Neutrophil (primary cell): Measurements from ENCODE around the gene FAM89B.
A peak's percentile ranks its signal among the peaks of the same experiment; 100 is the strongest.

ENCODE experiments used
- H3K27ac ChIP-seq: fragments of 200-600 bp; sonication (generic); 2 replicates; pipeline ENCODE4 v1.5.1; 2016; ENCODE audit warnings: mild to moderate bottlenecking, moderate library complexity
- H3K27me3 ChIP-seq: fragments of 200-600 bp; sonication (generic); 2 replicates; pipeline ENCODE4 v1.6.0; 2016; ENCODE audit warnings: mild to moderate bottlenecking
- H3K36me3 ChIP-seq: fragments of 200-600 bp; sonication (generic); 2 replicates; pipeline ENCODE4 v1.5.1; 2017
- H3K4me1 ChIP-seq, 2 experiments: fragments of 200-600 bp in 1 of 2; sonication (generic) in 1 of 2; 1 replicate in 1 of 2; 2 replicates in 1 of 2; pipeline versions ENCODE4 v1.5.1 to v1.6.1; 2013 to 2016; ENCODE audit warnings: low read depth in 1 of 2, low read length in 1 of 2, mild to moderate bottlenecking in 1 of 2, moderate library complexity in 1 of 2; ENCODE audit not compliant: control insufficient read depth in 1 of 2, insufficient read depth in 1 of 2
- H3K4me3 ChIP-seq, 2 experiments: fragments of 200-600 bp in 1 of 2; sonication (generic) in 1 of 2; 1 replicate in 1 of 2; 2 replicates in 1 of 2; pipeline ENCODE4 v1.5.1; 2013 to 2016; ENCODE audit warnings: low read depth in 1 of 2, low read length in 1 of 2, mild to moderate bottlenecking in 1 of 2, moderate library complexity in 1 of 2
- H3K9me3 ChIP-seq: fragments of 200-600 bp; sonication (generic); 2 replicates; pipeline ENCODE4 v1.5.1; 2016
- TF ChIP-seq, protein P1 (sequence below): fragments of 200-600 bp; sonication (generic); IDR thresholded peaks from 2 replicates; pipeline ENCODE4 v1.5.1; 2016; ENCODE audit warnings: antibody characterized with exemption

Gene FAM89B

DNA sequence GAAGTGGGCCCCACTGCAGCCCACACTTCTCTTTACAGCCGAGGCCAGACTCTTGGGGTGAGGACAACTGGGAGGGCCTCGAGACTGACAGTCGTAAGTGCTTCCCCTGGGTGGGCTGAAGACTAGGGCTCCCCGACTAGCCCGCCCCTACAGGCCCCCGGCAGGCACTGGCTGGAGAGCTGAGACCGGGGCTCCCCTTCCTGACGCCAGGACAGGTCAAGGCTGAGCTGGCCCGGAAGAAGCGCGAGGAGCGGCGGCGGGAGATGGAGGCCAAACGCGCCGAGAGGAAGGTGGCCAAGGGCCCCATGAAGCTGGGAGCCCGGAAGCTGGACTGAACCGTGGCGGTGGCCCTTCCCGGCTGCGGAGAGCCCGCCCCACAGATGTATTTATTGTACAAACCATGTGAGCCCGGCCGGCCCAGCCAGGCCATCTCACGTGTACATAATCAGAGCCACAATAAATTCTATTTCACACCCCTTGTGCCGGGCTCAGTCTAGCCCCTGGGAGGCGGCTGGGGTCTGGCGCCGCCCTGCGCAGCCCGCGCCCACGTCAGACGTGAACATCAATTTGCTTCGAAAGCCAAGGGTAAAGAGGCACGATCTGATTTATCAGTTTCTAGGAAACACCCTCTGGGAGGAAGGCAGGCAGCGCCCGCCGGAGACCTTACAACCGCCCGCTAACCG, 34.0 kb upstream of the FAM89B start:
- Histone ChIP-seq H3K4me3 (no peak overlapping the region), H3K27ac (no peak overlapping the region), H3K36me3 (peaks cover 49% of the 10 kb centered on the region), H3K4me1 (peaks cover 19 to 22% of the 10 kb centered on the region in 2 experiments), H3K9me3 (no peaks in the 10 kb centered on the region), H3K27me3 (peaks cover 5% of the 10 kb centered on the region)
- TF ChIP-seq, protein P1, sequence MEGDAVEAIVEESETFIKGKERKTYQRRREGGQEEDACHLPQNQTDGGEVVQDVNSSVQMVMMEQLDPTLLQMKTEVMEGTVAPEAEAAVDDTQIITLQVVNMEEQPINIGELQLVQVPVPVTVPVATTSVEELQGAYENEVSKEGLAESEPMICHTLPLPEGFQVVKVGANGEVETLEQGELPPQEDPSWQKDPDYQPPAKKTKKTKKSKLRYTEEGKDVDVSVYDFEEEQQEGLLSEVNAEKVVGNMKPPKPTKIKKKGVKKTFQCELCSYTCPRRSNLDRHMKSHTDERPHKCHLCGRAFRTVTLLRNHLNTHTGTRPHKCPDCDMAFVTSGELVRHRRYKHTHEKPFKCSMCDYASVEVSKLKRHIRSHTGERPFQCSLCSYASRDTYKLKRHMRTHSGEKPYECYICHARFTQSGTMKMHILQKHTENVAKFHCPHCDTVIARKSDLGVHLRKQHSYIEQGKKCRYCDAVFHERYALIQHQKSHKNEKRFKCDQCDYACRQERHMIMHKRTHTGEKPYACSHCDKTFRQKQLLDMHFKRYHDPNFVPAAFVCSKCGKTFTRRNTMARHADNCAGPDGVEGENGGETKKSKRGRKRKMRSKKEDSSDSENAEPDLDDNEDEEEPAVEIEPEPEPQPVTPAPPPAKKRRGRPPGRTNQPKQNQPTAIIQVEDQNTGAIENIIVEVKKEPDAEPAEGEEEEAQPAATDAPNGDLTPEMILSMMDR: no peak

DNA sequence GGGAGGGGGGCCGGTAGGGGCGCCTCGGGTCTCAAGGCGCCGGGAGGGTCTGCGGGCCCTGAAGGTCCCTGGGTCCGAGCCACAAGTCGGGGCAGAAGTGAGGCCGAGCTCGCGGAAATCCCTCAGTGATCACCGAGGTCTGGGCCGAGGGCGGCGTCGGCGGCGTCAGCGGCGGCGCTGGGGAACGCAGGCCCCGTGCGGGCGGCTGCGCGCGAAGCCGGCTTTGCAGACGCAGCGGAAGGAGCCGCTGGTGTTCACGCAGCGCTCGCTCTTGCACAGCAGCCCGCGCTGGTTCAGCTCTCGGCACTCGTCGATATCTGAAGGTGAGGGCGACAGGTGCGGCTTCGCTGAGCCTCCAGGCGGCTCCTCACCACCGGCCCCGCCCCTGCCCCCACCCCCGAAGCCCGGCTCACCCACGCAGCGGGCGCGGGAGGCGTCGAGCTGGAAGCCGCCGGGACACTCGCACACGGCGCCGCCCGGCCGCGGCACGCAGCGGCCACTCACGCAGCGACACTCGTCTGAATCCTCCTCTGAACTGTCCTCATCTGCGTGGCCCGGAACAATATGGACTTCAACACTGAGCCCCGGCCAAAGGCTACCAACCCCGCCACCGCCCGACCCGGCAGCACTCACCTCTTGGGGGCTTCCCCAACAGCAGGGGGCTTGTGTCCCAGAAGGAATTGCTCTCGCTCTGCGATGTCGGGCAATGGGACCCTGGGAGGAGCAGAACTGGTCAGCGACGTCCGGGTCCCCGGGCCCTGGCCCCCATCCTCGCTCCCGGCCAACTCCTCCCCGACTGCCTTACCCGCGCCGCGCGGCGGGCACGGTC, 33.2 kb upstream of the FAM89B start:
- H3K27ac ChIP-seq: no peak overlapping the region
- TF ChIP-seq, protein P1: no peak
- peaks cover 43% of the 10 kb centered on the region for H3K36me3 ChIP-seq

GRCh38 chr11:65539744-65540289, 32.5 kb upstream of the FAM89B start:
- Histone ChIP-seq H3K9me3 (no peaks in the 10 kb centered on the region), H3K27me3 (peaks cover 13% of the 10 kb centered on the region), H3K4me3 (peak overlapping the region; percentile 68 to 90), H3K4me1 (peaks cover 19 to 22% of the 10 kb centered on the region in 2 experiments), H3K27ac (peak overlapping the region; percentile 72), H3K36me3 (peaks cover 41% of the 10 kb centered on the region)
- TF ChIP-seq, protein P1: no peak

More for the DNA sequence above, 33.2 kb upstream of the FAM89B start:
- H3K27me3 ChIP-seq: peaks cover 6% of the 10 kb centered on the region
- H3K4me1 ChIP-seq: peaks cover 19 to 22% of the 10 kb centered on the region in 2 experiments
- no peak overlapping the region for H3K4me3 ChIP-seq
- no peaks in the 10 kb centered on the region for H3K9me3 ChIP-seq

GRCh38 chr11:65540290-65541092, 31.8 kb upstream of the FAM89B start:
- peaks cover 34% of the 10 kb centered on the region for H3K36me3 ChIP-seq
- H3K27ac ChIP-seq: peak overlapping the region; percentile 72
- H3K9me3 ChIP-seq: no peaks in the 10 kb centered on the region
- H3K4me3 ChIP-seq: peak overlapping the region; percentile 68 to 90
- H3K27me3 ChIP-seq: peaks cover 20% of the 10 kb centered on the region
- peaks cover 20 to 22% of the 10 kb centered on the region in 2 experiments for H3K4me1 ChIP-seq
- TF ChIP-seq, protein P1: peak; percentile 75
